DOHH2 (cell line): Measurements from ENCODE around the gene SPEM2.

Experiments used
- H3F3A ChIP-seq: fragments of 200-600 bp; sonication (generic), shearing (Covaris generic); 2 replicates; pipeline ENCODE4 v1.6.0; 2016; ENCODE audit warnings: antibody characterized with exemption, mild to moderate bottlenecking; ENCODE audit not compliant: control insufficient read depth, insufficient read depth
- H3K27ac ChIP-seq: fragments of 200-600 bp; sonication (generic); 2 replicates; pipeline ENCODE4 v1.5.1; 2014; ENCODE audit warnings: low read depth, mild to moderate bottlenecking, low read length, moderate library complexity
- H3K27me3 ChIP-seq: fragments of 200-600 bp; sonication (generic); 2 replicates; pipeline ENCODE4 v1.6.1; 2014; ENCODE audit warnings: mild to moderate bottlenecking, low read length, mixed read lengths; ENCODE audit not compliant: control insufficient read depth
- H3K36me3 ChIP-seq: fragments of 200-600 bp; sonication (generic); 2 replicates; pipeline ENCODE4 v1.6.1; 2014; ENCODE audit warnings: mild to moderate bottlenecking, low read length, moderate library complexity, mixed read lengths; ENCODE audit not compliant: control insufficient read depth
- H3K4me1 ChIP-seq: fragments of 200-600 bp; sonication (generic); 2 replicates; pipeline ENCODE4 v1.6.1; 2014; ENCODE audit warnings: mild to moderate bottlenecking, low read length, mixed read lengths; ENCODE audit not compliant: control insufficient read depth
- H3K4me2 ChIP-seq: fragments of 200-600 bp; sonication (generic); 2 replicates; pipeline ENCODE4 v1.6.0; 2014; ENCODE audit warnings: mild to moderate bottlenecking, low read length, moderate library complexity
- H3K4me3 ChIP-seq: fragments of 200-600 bp; sonication (generic); 2 replicates; pipeline ENCODE4 v1.5.1; 2014; ENCODE audit warnings: mild to moderate bottlenecking, low read length, mixed read lengths
- H3K79me2 ChIP-seq: fragments of 200-600 bp; sonication (generic); 2 replicates; pipeline ENCODE4 v1.6.1; 2014; ENCODE audit warnings: mild to moderate bottlenecking, low read length, mixed read lengths; ENCODE audit not compliant: control insufficient read depth
- H3K9me2 ChIP-seq: fragments of 200-600 bp; sonication (generic); replicated peaks from 2 replicates; pipeline ENCODE4 v1.6.1; 2014; ENCODE audit warnings: mild to moderate bottlenecking, low read length, mixed read lengths; ENCODE audit not compliant: control insufficient read depth
- H3K9me3 ChIP-seq: fragments of 200-600 bp; sonication (generic); 2 replicates; pipeline ENCODE4 v1.6.1; 2014; ENCODE audit warnings: antibody characterized with exemption, low read length, mixed read lengths; ENCODE audit not compliant: control insufficient read depth, insufficient read depth
- H4K20me1 ChIP-seq: fragments of 200-600 bp; sonication (generic); 2 replicates; pipeline ENCODE4 v1.6.0; 2014; ENCODE audit warnings: low read depth, mild to moderate bottlenecking, antibody characterized with exemption, low read length, moderate library complexity; ENCODE audit not compliant: control insufficient read depth, insufficient read depth
- EZH2phosphoT487 ChIP-seq: fragments of 200-600 bp; sonication (generic); IDR thresholded peaks from 2 replicates; pipeline ENCODE4 v1.6.1; 2017; ENCODE audit warnings: borderline replicate concordance, mild to moderate bottlenecking, antibody characterized with exemption, low read length, moderate library complexity, mixed read lengths
- TF ChIP-seq, protein P1 (sequence below): fragments of 200-600 bp; sonication (generic); IDR thresholded peaks from one replicate; pipeline ENCODE4 v1.5.1; 2014; ENCODE audit warnings: antibody characterized with exemption, mild to moderate bottlenecking, low read depth, low read length; ENCODE audit not compliant: poor library complexity, severe bottlenecking

Gene SPEM2

GRCh38 chr17:7417056-7417655, 8.3 kb upstream of the SPEM2 start:
- H3K4me2 ChIP-seq = no peak overlapping the region
- H3K9me2 ChIP-seq = no peaks in the 10 kb centered on the region
- TF ChIP-seq, protein P1, sequence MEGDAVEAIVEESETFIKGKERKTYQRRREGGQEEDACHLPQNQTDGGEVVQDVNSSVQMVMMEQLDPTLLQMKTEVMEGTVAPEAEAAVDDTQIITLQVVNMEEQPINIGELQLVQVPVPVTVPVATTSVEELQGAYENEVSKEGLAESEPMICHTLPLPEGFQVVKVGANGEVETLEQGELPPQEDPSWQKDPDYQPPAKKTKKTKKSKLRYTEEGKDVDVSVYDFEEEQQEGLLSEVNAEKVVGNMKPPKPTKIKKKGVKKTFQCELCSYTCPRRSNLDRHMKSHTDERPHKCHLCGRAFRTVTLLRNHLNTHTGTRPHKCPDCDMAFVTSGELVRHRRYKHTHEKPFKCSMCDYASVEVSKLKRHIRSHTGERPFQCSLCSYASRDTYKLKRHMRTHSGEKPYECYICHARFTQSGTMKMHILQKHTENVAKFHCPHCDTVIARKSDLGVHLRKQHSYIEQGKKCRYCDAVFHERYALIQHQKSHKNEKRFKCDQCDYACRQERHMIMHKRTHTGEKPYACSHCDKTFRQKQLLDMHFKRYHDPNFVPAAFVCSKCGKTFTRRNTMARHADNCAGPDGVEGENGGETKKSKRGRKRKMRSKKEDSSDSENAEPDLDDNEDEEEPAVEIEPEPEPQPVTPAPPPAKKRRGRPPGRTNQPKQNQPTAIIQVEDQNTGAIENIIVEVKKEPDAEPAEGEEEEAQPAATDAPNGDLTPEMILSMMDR = no peak
- no peak for TF ChIP-seq EZH2phosphoT487
- no peak overlapping the region for H3K4me3 ChIP-seq
- 0 out of 2 replicates have a peak, but pooled peaks cover 2% of the 10 kb centered on the region for H3F3A ChIP-seq
- no peaks in the 10 kb centered on the region for H3K4me1 ChIP-seq
- no peaks in the 10 kb centered on the region for H3K9me3 ChIP-seq
- no peaks in the 10 kb centered on the region; the same call in 1 of the 2 replicates for H3K27me3 ChIP-seq
- no peaks in the 10 kb centered on the region for H3K79me2 ChIP-seq
- H4K20me1 ChIP-seq = no peaks in the 10 kb centered on the region
- no peaks in the 10 kb centered on the region for H3K36me3 ChIP-seq
- no peak overlapping the region for H3K27ac ChIP-seq

- Histone ChIP-seq H4K20me1 (no peaks in the 10 kb centered on the region), H3F3A (no peaks in the 10 kb centered on the region), H3K4me1 (no peaks in the 10 kb centered on the region), H3K27ac (no peak overlapping the region), H3K27me3 (no peaks in the 10 kb centered on the region; the same call in 1 of the 2 replicates), H3K9me3 (no peaks in the 10 kb centered on the region), H3K4me3 (no peak overlapping the region), H3K9me2 (no peaks in the 10 kb centered on the region), H3K4me2 (no peak overlapping the region), H3K79me2 (no peaks in the 10 kb centered on the region), H3K36me3 (no peaks in the 10 kb centered on the region)
- TF ChIP-seq, protein P1 = no peak
- TF ChIP-seq EZH2phosphoT487 = no peak
These were observed 6.8 kb upstream of the SPEM2 start for GRCh38 chr17:7418472-7419152.

DNA sequence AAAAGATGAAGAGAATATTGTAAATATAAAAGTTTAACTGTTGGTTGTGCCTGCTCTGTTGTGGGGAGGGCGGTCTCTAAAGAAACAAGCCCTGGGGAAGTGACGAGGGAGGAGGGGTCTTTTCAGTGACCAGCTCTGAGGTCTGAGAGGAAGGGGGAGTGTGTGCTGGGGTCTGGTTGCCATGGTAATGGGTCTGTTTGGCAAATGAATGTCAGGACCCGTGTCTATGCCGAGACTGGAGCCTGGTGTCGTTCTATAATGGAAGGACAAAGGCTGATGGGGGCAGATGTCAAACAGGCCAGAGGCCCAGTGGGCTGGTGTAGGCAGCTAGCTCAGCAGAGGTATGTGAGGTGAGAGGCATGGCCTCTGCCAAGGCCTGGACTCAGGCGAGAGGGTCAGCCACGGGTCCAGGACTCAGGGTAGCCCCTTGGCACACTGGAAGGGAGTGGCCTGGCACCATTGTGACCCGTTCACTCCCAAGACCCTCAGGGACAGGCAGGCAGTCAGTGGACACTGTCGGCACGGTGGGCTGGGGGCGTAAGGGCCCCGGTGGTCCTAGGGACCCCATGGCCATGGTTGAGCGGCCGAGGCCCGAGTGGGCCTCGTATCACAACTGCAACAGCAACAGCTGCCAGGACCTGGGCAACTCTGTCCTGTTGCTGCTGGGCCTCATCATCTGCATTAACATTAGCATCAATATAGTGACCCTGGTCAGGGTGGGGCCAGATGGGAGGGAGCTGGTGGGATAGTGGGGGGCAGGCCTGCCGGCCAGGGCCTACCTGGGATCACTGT, 5.4 kb upstream of the SPEM2 start, which contains the start of gene SPEM1:
Gene SPEM1, plus strand, starts transcription at position 506 of the 792 bp plus-strand sequence. Its CDS starts 61 bp downstream, at position 567.
- Histone ChIP-seq H3K9me2 (no peaks in the 10 kb centered on the region), H3K4me3 (no peak within 1 kb of the TSS), H3K9me3 (no peaks in the 10 kb centered on the region)

More for the DNA sequence above, 5.4 kb upstream of the SPEM2 start, which contains the start of gene SPEM1:
- Histone ChIP-seq H4K20me1 (no peaks in the 10 kb centered on the region), H3K4me2 (no peak within 1 kb of the TSS), H3K27ac (no peak within 1 kb of the TSS), H3K36me3 (no peaks in the 10 kb centered on the region), H3K4me1 (no peaks in the 10 kb centered on the region), H3F3A (no peaks in the 10 kb centered on the region), H3K79me2 (no peaks in the 10 kb centered on the region), H3K27me3 (no peaks in the 10 kb centered on the region; the same call in 1 of the 2 replicates)
- no peak for TF ChIP-seq EZH2phosphoT487
- TF ChIP-seq, protein P1 = no peak
